ENCODE data around the gene SOS1.
"Not testable (repeated sequence)": the region's sequence is repeated elsewhere in the genome, so short reads cannot be mapped to it uniquely, and the experiment has no call there.

Gene SOS1

GRCh38 chr2:38936516-38936915 lies 184.3 kb downstream of the SOS1 start:
- in situ Hi-C loops (cut with MboI; ENCODE audit: low sequenced_read_pairs): not testable (repeated sequence)

- in situ Hi-C loops (cut with MboI; ENCODE audit: low sequenced_read_pairs): no loop called here
Observed at GRCh38 chr2:38935568-38936172, 185.2 kb downstream of the SOS1 start.

DNA sequence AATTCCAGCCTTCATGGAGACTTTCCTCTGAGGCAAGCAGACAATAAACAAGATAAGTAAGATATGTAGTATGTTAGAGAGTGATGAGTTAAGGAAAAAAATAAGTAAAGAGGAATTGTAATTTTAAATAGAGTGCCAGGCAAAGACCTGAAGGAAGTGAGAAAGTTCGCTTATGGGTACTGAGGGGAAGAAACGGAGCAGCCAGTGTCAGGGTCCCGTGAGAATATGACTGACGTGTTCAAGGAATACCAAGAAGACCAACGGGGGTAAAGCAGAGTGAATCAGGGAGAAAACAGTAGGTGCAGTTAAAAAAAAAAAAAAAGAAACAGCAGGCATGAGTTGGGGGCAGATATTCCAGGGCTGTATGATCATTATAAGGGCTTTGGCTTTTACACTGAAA lies 186.1 kb downstream of the SOS1 start:
- in situ Hi-C loops (cut with MboI; ENCODE audit: low sequenced_read_pairs): no loop called here

DNA sequence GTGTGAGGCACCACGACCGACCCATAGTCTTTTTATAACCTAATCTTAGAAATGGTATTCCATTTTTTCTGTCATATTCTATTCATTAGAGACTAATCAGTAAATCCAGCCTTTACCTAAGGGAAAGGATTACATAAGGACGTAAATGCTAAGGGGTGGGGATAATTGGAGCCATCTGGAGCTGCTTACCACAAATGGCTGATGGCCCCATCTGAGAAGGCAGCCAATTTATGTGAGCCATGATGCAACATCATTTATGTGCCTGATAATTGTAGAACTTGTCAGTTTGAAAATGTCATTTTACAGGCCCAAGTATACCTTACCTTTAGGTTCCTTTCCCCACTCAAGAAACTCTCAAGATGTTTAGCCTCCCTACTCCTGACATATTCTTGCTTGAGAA lies 187.2 kb downstream of the SOS1 start:
- in situ Hi-C loops (cut with MboI; ENCODE audit: low sequenced_read_pairs): no loop called here

- in situ Hi-C loops (cut with MboI; ENCODE audit: low sequenced_read_pairs): no loop called here
Observed at GRCh38 chr2:38932586-38932985, 188.3 kb downstream of the SOS1 start.

Data from HL-60/S4 (cell line).